ENCODE data around the gene RAB26.

The RAB26 gene

GRCh38 chr16:2151188-2152091, 3.0 kb downstream of the RAB26 start:
- peak overlapping the region; percentile 72 for H3K4me3 ChIP-seq (ENCODE audit: low read depth, low read length, poor library complexity, severe bottlenecking)

DNA sequence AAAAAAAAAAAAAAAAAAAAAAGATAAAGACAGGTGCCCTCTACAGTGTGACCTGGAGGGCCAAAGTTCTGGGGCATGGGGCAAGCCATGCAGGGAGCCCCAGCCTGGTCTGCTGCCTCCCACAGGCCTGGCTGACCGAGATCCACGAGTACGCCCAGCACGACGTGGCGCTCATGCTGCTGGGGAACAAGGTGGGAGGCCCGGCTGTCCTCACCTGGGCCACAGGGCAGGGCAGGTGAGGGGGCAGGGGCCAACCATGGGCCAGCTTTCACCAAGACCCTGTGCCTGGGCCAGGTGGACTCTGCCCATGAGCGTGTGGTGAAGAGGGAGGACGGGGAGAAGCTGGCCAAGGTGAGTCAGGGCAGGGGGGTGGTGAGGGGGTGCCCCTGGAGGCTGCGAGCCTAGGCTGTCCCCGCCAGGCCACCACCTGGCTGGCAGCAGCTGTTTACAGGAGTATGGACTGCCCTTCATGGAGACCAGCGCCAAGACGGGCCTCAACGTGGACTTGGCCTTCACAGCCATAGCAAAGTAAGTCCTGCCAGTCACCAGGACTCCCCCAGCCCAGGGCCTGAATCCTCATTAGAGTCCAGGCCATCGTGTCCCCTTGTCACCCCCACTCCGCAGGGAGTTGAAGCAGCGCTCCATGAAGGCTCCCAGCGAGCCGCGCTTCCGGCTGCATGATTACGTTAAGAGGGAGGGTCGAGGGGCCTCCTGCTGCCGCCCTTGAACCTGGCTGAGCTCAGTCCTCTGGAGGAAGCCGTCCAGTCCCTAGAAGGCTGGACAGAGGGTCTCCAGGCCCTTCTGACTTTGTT, 4.5 kb downstream of the RAB26 start:
- Histone ChIP-seq H3K79me2 (ENCODE audit: insufficient read depth, low read length) (peaks cover 11% of the 10 kb centered on the region; the same call in 1 of the 2 replicates), H3K36me3 (ENCODE audit: insufficient read depth, low read length) (peaks cover 43% of the 10 kb centered on the region), H3K9me2 (ENCODE audit: low read depth, low read length) (no peaks in the 10 kb centered on the region), H3K9me3 (ENCODE audit: low read length) (no peaks in the 10 kb centered on the region), H4K20me1 (ENCODE audit: insufficient read depth, low read length) (no peaks in the 10 kb centered on the region), H3K4me2 (ENCODE audit: low read length) (peak overlapping the region; percentile 96), H3K4me3 (ENCODE audit: low read depth, low read length, poor library complexity, severe bottlenecking) (peak overlapping the region; percentile 72), H2AFZ (ENCODE audit: low read length) (no peak overlapping the region), H3K27me3 (ENCODE audit: insufficient read depth, low read length) (no peaks in the 10 kb centered on the region), H3K27ac (ENCODE audit: low read depth, low read length, poor library complexity, severe bottlenecking) (peak overlapping the region; percentile 46), H3F3A (ENCODE audit: insufficient read depth, low read length) (0 out of 2 replicates have a peak, but pooled peaks cover 5% of the 10 kb centered on the region), H3K9ac (ENCODE audit: low read length) (peak overlapping the region; percentile 82), H3K4me1 (ENCODE audit: insufficient read depth, low read length, severe bottlenecking) (peaks cover 72% of the 10 kb centered on the region)
- no peak for TF ChIP-seq EZH2 (IDR thresholded peaks at IDR 0.05; ENCODE audit: borderline replicate concordance, low read length)
- TF ChIP-seq, protein P1, sequence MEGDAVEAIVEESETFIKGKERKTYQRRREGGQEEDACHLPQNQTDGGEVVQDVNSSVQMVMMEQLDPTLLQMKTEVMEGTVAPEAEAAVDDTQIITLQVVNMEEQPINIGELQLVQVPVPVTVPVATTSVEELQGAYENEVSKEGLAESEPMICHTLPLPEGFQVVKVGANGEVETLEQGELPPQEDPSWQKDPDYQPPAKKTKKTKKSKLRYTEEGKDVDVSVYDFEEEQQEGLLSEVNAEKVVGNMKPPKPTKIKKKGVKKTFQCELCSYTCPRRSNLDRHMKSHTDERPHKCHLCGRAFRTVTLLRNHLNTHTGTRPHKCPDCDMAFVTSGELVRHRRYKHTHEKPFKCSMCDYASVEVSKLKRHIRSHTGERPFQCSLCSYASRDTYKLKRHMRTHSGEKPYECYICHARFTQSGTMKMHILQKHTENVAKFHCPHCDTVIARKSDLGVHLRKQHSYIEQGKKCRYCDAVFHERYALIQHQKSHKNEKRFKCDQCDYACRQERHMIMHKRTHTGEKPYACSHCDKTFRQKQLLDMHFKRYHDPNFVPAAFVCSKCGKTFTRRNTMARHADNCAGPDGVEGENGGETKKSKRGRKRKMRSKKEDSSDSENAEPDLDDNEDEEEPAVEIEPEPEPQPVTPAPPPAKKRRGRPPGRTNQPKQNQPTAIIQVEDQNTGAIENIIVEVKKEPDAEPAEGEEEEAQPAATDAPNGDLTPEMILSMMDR (IDR thresholded peaks at IDR 0.05; ENCODE audit: low read length): no peak; the same call in 1 of the 2 replicates

More at GRCh38 chr16:2151188-2152091, 3.0 kb downstream of the RAB26 start:
- Histone ChIP-seq H3F3A (ENCODE audit: insufficient read depth, low read length) (0 out of 2 replicates have a peak, but pooled peaks cover 5% of the 10 kb centered on the region), H3K9me3 (ENCODE audit: low read length) (no peaks in the 10 kb centered on the region), H4K20me1 (ENCODE audit: insufficient read depth, low read length) (no peaks in the 10 kb centered on the region), H3K4me1 (ENCODE audit: insufficient read depth, low read length, severe bottlenecking) (peaks cover 58% of the 10 kb centered on the region), H3K4me2 (ENCODE audit: low read length) (peak overlapping the region; percentile 96), H3K9me2 (ENCODE audit: low read depth, low read length) (no peaks in the 10 kb centered on the region), H3K36me3 (ENCODE audit: insufficient read depth, low read length) (peaks cover 43% of the 10 kb centered on the region), H2AFZ (ENCODE audit: low read length) (no peak overlapping the region), H3K9ac (ENCODE audit: low read length) (no peak overlapping the region; the same call in 1 of the 2 replicates), H3K27me3 (ENCODE audit: insufficient read depth, low read length) (no peaks in the 10 kb centered on the region), H3K27ac (ENCODE audit: low read depth, low read length, poor library complexity, severe bottlenecking) (no peak overlapping the region), H3K79me2 (ENCODE audit: insufficient read depth, low read length) (peaks cover 4% of the 10 kb centered on the region; the same call in 1 of the 2 replicates)
- TF ChIP-seq, protein P1 (IDR thresholded peaks at IDR 0.05; ENCODE audit: low read length): no peak
- TF ChIP-seq EZH2 (IDR thresholded peaks at IDR 0.05; ENCODE audit: borderline replicate concordance, low read length): no peak

DNA sequence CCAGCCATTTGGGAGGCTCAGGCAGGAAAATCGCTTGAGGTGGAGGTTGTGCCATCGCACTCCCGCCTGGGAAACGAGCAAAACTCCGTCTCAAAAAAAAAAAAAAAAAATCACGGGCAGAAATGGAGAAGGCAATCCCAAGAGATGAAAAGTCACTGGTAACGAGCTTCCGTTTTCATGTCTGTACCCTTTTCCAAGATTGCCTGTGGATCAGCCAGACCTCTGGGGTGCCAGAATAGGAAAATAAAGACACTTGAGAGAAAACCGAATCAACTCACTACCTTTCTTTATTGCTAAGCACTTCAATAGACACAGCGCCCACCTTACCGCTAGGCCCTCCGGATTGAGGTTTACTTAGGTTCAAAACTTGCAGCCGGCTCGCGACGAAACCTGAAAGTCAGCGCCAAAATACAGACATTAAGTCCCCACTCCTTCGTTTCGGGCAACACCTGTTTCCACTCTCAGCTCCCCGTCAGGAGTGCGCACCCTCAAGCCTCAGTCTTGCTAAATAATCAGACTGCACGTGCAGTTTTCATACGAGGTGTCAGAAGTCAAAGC, 6.2 kb downstream of the RAB26 start:
- Histone ChIP-seq H2AFZ (ENCODE audit: low read length) (no peak overlapping the region), H3K27ac (ENCODE audit: low read depth, low read length, poor library complexity, severe bottlenecking) (peak overlapping the region; percentile 46), H3K9me2 (ENCODE audit: low read depth, low read length) (no peaks in the 10 kb centered on the region), H3K36me3 (ENCODE audit: insufficient read depth, low read length) (peaks cover 43% of the 10 kb centered on the region), H3F3A (ENCODE audit: insufficient read depth, low read length) (0 out of 2 replicates have a peak, but pooled peaks cover 5% of the 10 kb centered on the region), H3K27me3 (ENCODE audit: insufficient read depth, low read length) (no peaks in the 10 kb centered on the region), H3K4me1 (ENCODE audit: insufficient read depth, low read length, severe bottlenecking) (peaks cover 78% of the 10 kb centered on the region), H3K4me3 (ENCODE audit: low read depth, low read length, poor library complexity, severe bottlenecking) (peak overlapping the region; percentile 72), H3K79me2 (ENCODE audit: insufficient read depth, low read length) (peaks cover 11% of the 10 kb centered on the region; the same call in 1 of the 2 replicates), H3K4me2 (ENCODE audit: low read length) (peak overlapping the region; percentile 96), H3K9me3 (ENCODE audit: low read length) (no peaks in the 10 kb centered on the region), H3K9ac (ENCODE audit: low read length) (peak overlapping the region; percentile 82), H4K20me1 (ENCODE audit: insufficient read depth, low read length) (no peaks in the 10 kb centered on the region)
- no peak for TF ChIP-seq EZH2 (IDR thresholded peaks at IDR 0.05; ENCODE audit: borderline replicate concordance, low read length)
- TF ChIP-seq, protein P1 (IDR thresholded peaks at IDR 0.05; ENCODE audit: low read length): no peak

Data from OCI-LY1 (cell line).